WTC11 (cell line): ENCODE data around the gene CD180. TPM values are rescaled to one million over a fixed set of nuclear protein-coding genes. Genes with fewer than 3 reads are reported as not detected.

Source experiments
- ATAC-seq: fragments of 200-7000 bp; cut with Tn5 transposase; 2 replicates; pipeline ENCODE4 v1.10.0; 2021; ENCODE audit warnings: mild to moderate bottlenecking, moderate library complexity
- CTCF ChIA-PET: fragments of 300-600 bp; sonication (Branson Sonifier 250); formaldehyde crosslinking; loops from one replicate; lab custom pipeline; 2021; ENCODE audit warnings: antibody characterized with exemption; lab: Charles Lee
- POLR2A ChIA-PET: fragments of 350-600 bp; sonication (Branson Sonifier 250); formaldehyde crosslinking; loops from one replicate; lab custom pipeline; 2021; ENCODE audit warnings: antibody characterized with exemption; lab: Charles Lee
- DNase-seq: peaks from one replicate; pipeline ENCODE4 v3.0.0; 2021; ENCODE audit warnings: low spot score
- H3K27ac Mint-ChIP-seq: 2 replicates; pipeline ENCODE4 v1.8.0; 2021; ENCODE audit warnings: mixed read lengths
- H3K27me3 Mint-ChIP-seq: 2 replicates; pipeline ENCODE4 v1.8.0; 2021; ENCODE audit warnings: low read depth, mild to moderate bottlenecking, moderate library complexity, mixed read lengths
- H3K36me3 Mint-ChIP-seq: 2 replicates; pipeline ENCODE4 v1.8.0; 2021; ENCODE audit warnings: mixed read lengths
- H3K4me1 Mint-ChIP-seq: 2 replicates; pipeline ENCODE4 v1.8.0; 2022; ENCODE audit warnings: mixed read lengths
- H3K4me3 Mint-ChIP-seq: 2 replicates; pipeline ENCODE4 v1.8.0; 2021; ENCODE audit warnings: mild to moderate bottlenecking, moderate library complexity, mixed read lengths
- H3K9me3 Mint-ChIP-seq: 2 replicates; pipeline ENCODE4 v1.8.0; 2021; ENCODE audit warnings: mixed read lengths
- CDX4 ChIP-seq: fragments of 250-450 bp; sonication (Bioruptor Pico); IDR thresholded peaks from 2 replicates; pipeline ENCODE4 v1.9.0; 2021; ENCODE audit warnings: moderate library complexity, mild to moderate bottlenecking, inconsistent platforms, borderline replicate concordance
- CTCF ChIP-seq: fragments of 200-600 bp; IDR thresholded peaks from 2 replicates; pipeline ENCODE4 v1.8.0; 2022; ENCODE audit warnings: antibody characterized with exemption
- E2F5 ChIP-seq: sonication (generic); formaldehyde crosslinking; IDR thresholded peaks from 2 replicates; pipeline ENCODE4 v1.8.1; 2022; ENCODE audit warnings: mild to moderate bottlenecking, moderate library complexity, missing genetic modification reagents
- ERG ChIP-seq: fragments of 250-450 bp; sonication (Bioruptor Pico); IDR thresholded peaks from 2 replicates; pipeline ENCODE4 v1.8.0; 2021; ENCODE audit warnings: mild to moderate bottlenecking
- ETV6 ChIP-seq: sonication (generic); formaldehyde crosslinking; IDR thresholded peaks from 2 replicates; pipeline ENCODE4 v1.8.1; 2022; ENCODE audit warnings: mild to moderate bottlenecking, missing genetic modification reagents
- FOXK1 ChIP-seq: sonication (generic); formaldehyde crosslinking; IDR thresholded peaks from 2 replicates; pipeline ENCODE4 v1.8.0; 2022; ENCODE audit warnings: mild to moderate bottlenecking, moderate library complexity, missing genetic modification reagents
- FOXP1 ChIP-seq: sonication (generic); formaldehyde crosslinking; IDR thresholded peaks from 2 replicates; pipeline ENCODE4 v1.8.0; 2022; ENCODE audit warnings: missing genetic modification reagents, mild to moderate bottlenecking, moderate library complexity, borderline replicate concordance
- FOXP4 ChIP-seq: sonication (generic); formaldehyde crosslinking; IDR thresholded peaks from 2 replicates; pipeline ENCODE4 v1.8.0; 2022; ENCODE audit warnings: mild to moderate bottlenecking, missing genetic modification reagents
- HMGXB4 ChIP-seq: sonication (generic); formaldehyde crosslinking; IDR thresholded peaks from 2 replicates; pipeline ENCODE4 v1.8.1; 2023; ENCODE audit warnings: mild to moderate bottlenecking, moderate library complexity, missing genetic modification reagents
- IRF2 ChIP-seq: sonication (generic); formaldehyde crosslinking; IDR thresholded peaks from 2 replicates; pipeline ENCODE4 v1.8.0; 2022; ENCODE audit warnings: low read depth, missing genetic modification reagents, borderline replicate concordance
- MXD4 ChIP-seq: fragments of 250-450 bp; sonication (Bioruptor Pico); IDR thresholded peaks from 2 replicates; pipeline ENCODE4 v1.8.0; 2021; ENCODE audit warnings: mild to moderate bottlenecking, moderate library complexity, borderline replicate concordance
- PRDM15 ChIP-seq: sonication (generic); formaldehyde crosslinking; IDR thresholded peaks from 2 replicates; pipeline ENCODE4 v1.8.0; 2022; ENCODE audit warnings: missing genetic modification reagents
- RELA ChIP-seq: sonication (generic); formaldehyde crosslinking; IDR thresholded peaks from 2 replicates; pipeline ENCODE4 v1.8.1; 2022; ENCODE audit warnings: missing genetic modification reagents, mild to moderate bottlenecking, borderline replicate concordance
- SMAD4 ChIP-seq: sonication (generic); formaldehyde crosslinking; IDR thresholded peaks from 2 replicates; pipeline ENCODE4 v1.8.0; 2022; ENCODE audit warnings: mild to moderate bottlenecking, missing genetic modification reagents
- USF1 ChIP-seq: sonication (generic); formaldehyde crosslinking; IDR thresholded peaks from 2 replicates; pipeline ENCODE4 v1.8.0; 2022; ENCODE audit warnings: mild to moderate bottlenecking, missing genetic modification reagents
- ZNF232 ChIP-seq: sonication (generic); formaldehyde crosslinking; IDR thresholded peaks from 2 replicates; pipeline ENCODE4 v1.8.0; 2022; ENCODE audit warnings: mild to moderate bottlenecking, missing genetic modification reagents
- ZNF317 ChIP-seq: sonication (generic); formaldehyde crosslinking; IDR thresholded peaks from 2 replicates; pipeline ENCODE4 v1.8.1; 2023; ENCODE audit warnings: low read depth, mild to moderate bottlenecking, moderate library complexity, missing genetic modification reagents, borderline replicate concordance
- total RNA-seq: library from RNA; stranded (reverse); gene quantifications from 3 replicates; pipeline ENCODE4 v1.2.3, GENCODE V29; 2021

Gene CD180
- total RNA-seq, 1 experiment from 2014 or later, result not detected

GRCh38 chr5:67168069-67168468 is 28.5 kb downstream of the CD180 start (continued):
- TF ChIP-seq E2F5 (CRISPR knock-in tag) (no peak), CDX4 (CRISPR knock-in tag) (no peak), ZNF317 (CRISPR knock-in tag) (no peak), SMAD4 (CRISPR knock-in tag) (no peak), ERG (CRISPR knock-in tag) (no peak), IRF2 (CRISPR knock-in tag) (no peak), RELA (no peak)
- TF ChIP-seq, all 79 proteins: peak for 0

GRCh38 chr5:67166460-67167285 is 29.9 kb downstream of the CD180 start:
- H3K36me3 Mint-ChIP-seq, result no peaks in the 10 kb centered on the region; the same call in 1 of the 2 replicates
- peak overlapping the region; percentile 91 for H3K27ac Mint-ChIP-seq
- H3K9me3 Mint-ChIP-seq, result no peaks in the 10 kb centered on the region
- POLR2A ChIA-PET, result interaction anchor here (0.6 to 0.7 kb wide), 2 partner anchors 516 to 1488 kb away, joined by 3 to 5 read pairs; no protein-coding TSS in a partner anchor
- CTCF ChIA-PET, result interaction anchor here (0.6 to 3.1 kb wide), 26 partner anchors 10 to 1092 kb away, joined by 3 to 49 read pairs (median 4); no protein-coding TSS in a partner anchor
- peak overlapping the region; percentile 60 for H3K4me3 Mint-ChIP-seq
- H3K4me1 Mint-ChIP-seq, result peaks cover 28% of the 10 kb centered on the region
- ATAC-seq, result peak; percentile 63
- DNase-seq, result peak; percentile 25
- no peaks in the 10 kb centered on the region for H3K27me3 Mint-ChIP-seq
- TF ChIP-seq FOXK1 (CRISPR knock-in tag) (no peak), HMGXB4 (CRISPR knock-in tag) (peak; percentile 68; the same call in 1 of the 2 replicates), MXD4 (CRISPR knock-in tag) (no peak), FOXP4 (CRISPR knock-in tag) (peak; percentile 61; the same call in 1 of the 2 replicates), CTCF (0 out of 2 replicates have a peak, but pooled peaks have one; percentile 10), ZNF232 (CRISPR knock-in tag) (no peak), FOXP1 (CRISPR knock-in tag) (0 out of 2 replicates have a peak, but pooled peaks have one; percentile 47), USF1 (0 out of 2 replicates have a peak, but pooled peaks have one; percentile 15), ETV6 (CRISPR knock-in tag) (peak; percentile 76; the same call in 1 of the 2 replicates), E2F5 (CRISPR knock-in tag) (0 out of 2 replicates have a peak, but pooled peaks have one; percentile 12), PRDM15 (0 out of 2 replicates have a peak, but pooled peaks have one; percentile 2)
